Retinal pigment epithelial cell (primary cell): Measurements from ENCODE around the gene IARS2.
A peak's percentile ranks its signal among the peaks of the same experiment; 100 is the strongest.
"Not testable (repeated sequence)": the region's sequence is repeated elsewhere in the genome, so short reads cannot be mapped to it uniquely, and the experiment has no call there.

Experiments
- DNase-seq: peaks from one replicate; pipeline ENCODE4 v3.0.0-alpha.2; 2010; ENCODE audit warnings: low read depth
- H3K4me3 ChIP-seq: 2 replicates; pipeline ENCODE4 v1.5.1; 2011; ENCODE audit warnings: mild to moderate bottlenecking, low read length, control low read depth, moderate library complexity
- CTCF ChIP-seq: conservative IDR thresholded peaks from 2 replicates; pipeline ENCODE4 v1.5.1; 2011; ENCODE audit warnings: low read depth, low read length, control low read depth, inconsistent platforms

IARS2 gene

GRCh38 chr1:220089650-220090556, 4.0 kb upstream of the IARS2 start, which contains the start of gene BPNT1:
TSS of gene BPNT1 (minus strand) at chr1:220089788. CDS start at chr1:220079846, 9,942 bp downstream.
- no peak for TF ChIP-seq CTCF
- H3K4me3 ChIP-seq, result peak within 1 kb of the TSS; percentile 89
- DNase-seq, result peak; percentile 87

GRCh38 chr1:220092694-220093093, 1.2 kb upstream of the IARS2 start:
- no peak for TF ChIP-seq CTCF
- DNase-seq, result no peak
- H3K4me3 ChIP-seq, result no peak overlapping the region

GRCh38 chr1:220093361-220094015, 444 bp upstream of the IARS2 start:
- no peak overlapping the region for H3K4me3 ChIP-seq

GRCh38 chr1:220099826-220100225, 5.9 kb downstream of the IARS2 start:
- no peak for TF ChIP-seq CTCF
- no peak for DNase-seq

More at GRCh38 chr1:220093361-220094015, 444 bp upstream of the IARS2 start:
- no peak for DNase-seq
- no peak for TF ChIP-seq CTCF

GRCh38 chr1:220110473-220110872, 16.5 kb downstream of the IARS2 start:
- H3K4me3 ChIP-seq, DNase-seq: not testable (repeated sequence)

More at GRCh38 chr1:220099826-220100225, 5.9 kb downstream of the IARS2 start:
- H3K4me3 ChIP-seq, result no peak overlapping the region

GRCh38 chr1:220112600-220112999, 18.7 kb downstream of the IARS2 start:
- not testable (repeated sequence) for DNase-seq, H3K4me3 ChIP-seq

- TF ChIP-seq CTCF, result peak; percentile 60
- no peak overlapping the region for H3K4me3 ChIP-seq
- no peak for DNase-seq
These were observed 19.3 kb downstream of the IARS2 start for GRCh38 chr1:220113136-220113695.
